ENCODE data around the gene ENTR1. TPM values are rescaled to one million over a fixed set of nuclear protein-coding genes. Genes with fewer than 3 reads are reported as not detected.

ENTR1 gene
- total RNA-seq, 1 donor from 2014 or later, result 57.9 TPM

- no peaks in the 10 kb centered on the region for H3K9me3 Mint-ChIP-seq (ENCODE audit: unreplicated experiment)
- H3K4me3 Mint-ChIP-seq (ENCODE audit: unreplicated experiment), result no peak overlapping the region
- DNase-seq (ENCODE audit: extremely low spot score, unreplicated experiment), result no peak
- H3K4me1 Mint-ChIP-seq (ENCODE audit: unreplicated experiment), result peaks cover 9% of the 10 kb centered on the region
- no peak for TF ChIP-seq CTCF (IDR thresholded peaks at IDR 0.05)
- H3K27me3 Mint-ChIP-seq (ENCODE audit: unreplicated experiment), result no peaks in the 10 kb centered on the region
- H3K36me3 Mint-ChIP-seq (ENCODE audit: unreplicated experiment), result no peaks in the 10 kb centered on the region
- no peak overlapping the region for H3K27ac Mint-ChIP-seq (ENCODE audit: unreplicated experiment)
Measured at GRCh38 chr9:136355616-136356557, 54.5 kb downstream of the ENTR1 start.

GRCh38 chr9:136354592-136355085 is 55.8 kb downstream of the ENTR1 start:
- DNase-seq (ENCODE audit: extremely low spot score, unreplicated experiment), result no peak
- peak overlapping the region; percentile 73 for H3K27ac Mint-ChIP-seq (ENCODE audit: unreplicated experiment)
- H3K9me3 Mint-ChIP-seq (ENCODE audit: unreplicated experiment), result no peaks in the 10 kb centered on the region

GRCh38 chr9:136353757-136354488 is 56.5 kb downstream of the ENTR1 start:
- Mint-ChIP-seq H3K27me3 (ENCODE audit: unreplicated experiment) (no peaks in the 10 kb centered on the region), H3K36me3 (ENCODE audit: unreplicated experiment) (no peaks in the 10 kb centered on the region), H3K27ac (ENCODE audit: unreplicated experiment) (peak overlapping the region; percentile 73), H3K9me3 (ENCODE audit: unreplicated experiment) (no peaks in the 10 kb centered on the region), H3K4me1 (ENCODE audit: unreplicated experiment) (peaks cover 9% of the 10 kb centered on the region), H3K4me3 (ENCODE audit: unreplicated experiment) (no peak overlapping the region)
- TF ChIP-seq CTCF (IDR thresholded peaks at IDR 0.05), result no peak
- DNase-seq (ENCODE audit: extremely low spot score, unreplicated experiment), result no peak

More at GRCh38 chr9:136354592-136355085, 55.8 kb downstream of the ENTR1 start:
- Mint-ChIP-seq H3K4me1 (ENCODE audit: unreplicated experiment) (peaks cover 9% of the 10 kb centered on the region), H3K27me3 (ENCODE audit: unreplicated experiment) (no peaks in the 10 kb centered on the region), H3K4me3 (ENCODE audit: unreplicated experiment) (no peak overlapping the region), H3K36me3 (ENCODE audit: unreplicated experiment) (no peaks in the 10 kb centered on the region)
- no peak for TF ChIP-seq CTCF (IDR thresholded peaks at IDR 0.05)

- H3K27me3 Mint-ChIP-seq (ENCODE audit: unreplicated experiment), result no peaks in the 10 kb centered on the region
- H3K4me1 Mint-ChIP-seq (ENCODE audit: unreplicated experiment), result peaks cover 9% of the 10 kb centered on the region
- H3K4me3 Mint-ChIP-seq (ENCODE audit: unreplicated experiment), result no peak overlapping the region
- H3K27ac Mint-ChIP-seq (ENCODE audit: unreplicated experiment), result no peak overlapping the region
- no peaks in the 10 kb centered on the region for H3K9me3 Mint-ChIP-seq (ENCODE audit: unreplicated experiment)
- TF ChIP-seq CTCF (IDR thresholded peaks at IDR 0.05), result no peak
- no peaks in the 10 kb centered on the region for H3K36me3 Mint-ChIP-seq (ENCODE audit: unreplicated experiment)
- no peak for DNase-seq (ENCODE audit: extremely low spot score, unreplicated experiment)
Measured at GRCh38 chr9:136353088-136353487, 57.3 kb downstream of the ENTR1 start.

- peaks cover 9% of the 10 kb centered on the region for H3K4me1 Mint-ChIP-seq (ENCODE audit: unreplicated experiment)
- no peaks in the 10 kb centered on the region for H3K9me3 Mint-ChIP-seq (ENCODE audit: unreplicated experiment)
- no peaks in the 10 kb centered on the region for H3K27me3 Mint-ChIP-seq (ENCODE audit: unreplicated experiment)
- no peak for DNase-seq (ENCODE audit: extremely low spot score, unreplicated experiment)
- TF ChIP-seq CTCF (IDR thresholded peaks at IDR 0.05), result no peak
- no peak overlapping the region for H3K4me3 Mint-ChIP-seq (ENCODE audit: unreplicated experiment)
- H3K27ac Mint-ChIP-seq (ENCODE audit: unreplicated experiment), result no peak overlapping the region
- no peaks in the 10 kb centered on the region for H3K36me3 Mint-ChIP-seq (ENCODE audit: unreplicated experiment)
Measured at GRCh38 chr9:136352682-136353081, 57.7 kb downstream of the ENTR1 start.
